Effector memory CD4-positive, alpha-beta T cell (primary cell): ENCODE data around the gene ERC2.

ENCODE experiments used
- DNase-seq, 3 donors: peaks; one replicate each; pipeline ENCODE4 v3.0.0-alpha.2; 2020
- H3K27ac ChIP-seq: 2 replicates; pipeline ENCODE4 v1.7.0; 2013; ENCODE audit warnings: mild to moderate bottlenecking, low read length, moderate library complexity; ENCODE audit not compliant: insufficient read depth, poor library complexity, severe bottlenecking
- H3K27me3 ChIP-seq: replicated peaks from 2 replicates; pipeline ENCODE4 v1.7.0; 2013; ENCODE audit warnings: mild to moderate bottlenecking, low read length; ENCODE audit not compliant: insufficient read depth, control insufficient read depth, poor library complexity, severe bottlenecking
- H3K36me3 ChIP-seq: 2 replicates; pipeline ENCODE4 v1.7.0; 2013; ENCODE audit warnings: mild to moderate bottlenecking, low read length, moderate library complexity; ENCODE audit not compliant: control insufficient read depth, insufficient read depth
- H3K4me1 ChIP-seq: 2 replicates; pipeline ENCODE4 v1.7.0; 2013; ENCODE audit warnings: low read length, mild to moderate bottlenecking; ENCODE audit not compliant: control insufficient read depth, insufficient read depth, poor library complexity, severe bottlenecking
- H3K4me3 ChIP-seq: 2 replicates; pipeline ENCODE4 v1.7.0; 2013; ENCODE audit warnings: low read length, low read depth, mild to moderate bottlenecking; ENCODE audit not compliant: insufficient read depth, poor library complexity, severe bottlenecking
- H3K9me3 ChIP-seq: 2 replicates; pipeline ENCODE4 v1.7.0; 2013; ENCODE audit warnings: mild to moderate bottlenecking, low read length, moderate library complexity; ENCODE audit not compliant: control insufficient read depth

Gene ERC2

DNA sequence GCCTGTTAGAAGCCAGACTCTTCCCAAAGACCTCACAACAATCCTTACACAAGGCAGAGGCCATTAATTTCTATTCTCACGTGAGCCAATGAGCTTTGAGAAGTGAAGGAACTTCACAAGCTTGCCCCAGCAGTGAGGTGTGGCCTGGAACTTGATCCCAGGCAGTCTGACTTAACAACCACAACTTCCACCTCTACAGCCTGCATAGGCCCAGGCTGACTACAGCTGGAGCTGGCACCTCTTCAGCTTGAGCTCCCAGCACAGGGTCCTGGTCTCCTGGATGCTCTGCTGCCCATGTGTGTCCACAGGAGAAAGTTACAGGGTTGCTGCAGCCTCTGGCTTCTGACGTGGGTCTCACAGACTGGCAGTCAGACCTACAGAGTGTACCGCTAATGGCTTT lies 111.0 kb downstream of the ERC2 start:
- no peaks in the 10 kb centered on the region for H3K27me3 ChIP-seq
- no peak overlapping the region for H3K27ac ChIP-seq
- no peak for DNase-seq
- no peaks in the 10 kb centered on the region for H3K4me1 ChIP-seq
- no peaks in the 10 kb centered on the region for H3K9me3 ChIP-seq
- no peaks in the 10 kb centered on the region for H3K36me3 ChIP-seq
- no peak overlapping the region for H3K4me3 ChIP-seq

DNA sequence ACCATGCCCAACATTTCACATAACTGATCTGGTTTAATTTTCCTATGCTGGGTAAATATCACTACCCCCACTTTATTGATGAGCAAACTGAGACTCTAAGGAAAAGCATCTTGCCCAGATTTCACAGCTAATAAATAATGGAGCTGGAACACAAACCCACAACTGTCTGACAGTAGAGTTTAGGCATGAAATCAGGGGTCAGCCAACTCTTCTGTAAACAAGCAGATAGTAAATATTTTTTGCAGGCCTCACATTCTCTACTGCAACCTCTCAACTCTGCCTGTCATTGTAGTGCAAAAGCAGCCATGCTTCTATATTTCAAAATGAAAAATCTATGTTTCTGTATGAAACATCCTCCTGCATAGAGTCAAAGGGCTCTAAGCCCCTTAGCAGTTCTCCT lies 111.5 kb downstream of the ERC2 start:
- no peak for DNase-seq
- Histone ChIP-seq H3K27me3 (no peaks in the 10 kb centered on the region), H3K27ac (no peak overlapping the region), H3K36me3 (no peaks in the 10 kb centered on the region), H3K9me3 (no peaks in the 10 kb centered on the region), H3K4me1 (no peaks in the 10 kb centered on the region), H3K4me3 (no peak overlapping the region)

DNA sequence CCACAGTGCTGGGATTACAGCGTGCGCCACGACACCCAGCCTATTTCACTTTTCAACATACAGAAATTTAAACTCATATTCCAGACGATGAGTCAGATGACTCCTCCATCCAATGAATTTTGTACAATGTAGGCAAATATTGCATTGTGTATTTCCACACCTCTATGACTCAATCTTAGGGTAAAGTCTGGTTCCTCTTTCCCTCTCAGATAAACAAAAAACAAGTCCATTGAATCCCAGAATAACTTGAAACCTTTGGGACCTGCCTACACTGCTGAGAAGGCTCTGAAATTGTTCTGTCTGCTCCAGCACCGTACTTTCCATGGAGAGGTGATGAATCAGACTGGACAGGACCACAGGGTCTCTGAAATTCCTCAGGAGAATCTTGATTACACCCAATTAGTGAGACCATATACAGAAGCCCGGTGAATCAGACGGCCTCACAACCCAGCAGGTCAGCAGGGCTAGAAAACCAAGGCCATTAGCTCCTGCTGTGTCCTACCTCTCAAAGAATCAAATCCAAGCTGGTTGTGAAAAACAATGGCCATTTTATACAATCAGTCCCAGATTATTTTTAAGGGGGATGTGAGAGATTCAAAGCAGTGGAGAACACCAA lies 112.6 kb downstream of the ERC2 start:
- Histone ChIP-seq H3K36me3 (no peaks in the 10 kb centered on the region), H3K27me3 (no peaks in the 10 kb centered on the region), H3K4me1 (no peaks in the 10 kb centered on the region), H3K27ac (no peak overlapping the region), H3K9me3 (no peaks in the 10 kb centered on the region), H3K4me3 (no peak overlapping the region)
- no peak for DNase-seq

DNA sequence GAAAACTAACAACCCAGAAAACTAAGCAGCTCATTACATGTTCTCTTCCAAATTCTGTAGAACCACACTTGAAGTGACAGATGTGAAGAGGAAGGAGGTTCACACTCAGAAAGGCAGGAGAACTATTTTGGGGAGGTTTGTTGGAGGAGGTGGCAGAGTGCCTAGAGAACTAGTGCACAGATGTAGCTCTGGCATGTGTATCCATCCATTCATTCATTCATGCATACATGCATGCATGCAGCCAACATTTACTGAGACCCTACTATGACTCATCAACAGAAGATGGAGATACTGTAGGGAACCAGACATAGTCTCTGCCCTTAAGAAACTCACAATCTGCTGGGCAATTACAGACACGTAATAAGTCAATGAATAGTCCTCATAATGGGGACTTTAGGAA lies 116.7 kb downstream of the ERC2 start:
- H3K4me3 ChIP-seq = no peak overlapping the region
- no peaks in the 10 kb centered on the region for H3K36me3 ChIP-seq
- no peaks in the 10 kb centered on the region for H3K9me3 ChIP-seq
- H3K27ac ChIP-seq = no peak overlapping the region
- no peaks in the 10 kb centered on the region for H3K4me1 ChIP-seq
- DNase-seq = no peak
- H3K27me3 ChIP-seq = no peaks in the 10 kb centered on the region

DNA sequence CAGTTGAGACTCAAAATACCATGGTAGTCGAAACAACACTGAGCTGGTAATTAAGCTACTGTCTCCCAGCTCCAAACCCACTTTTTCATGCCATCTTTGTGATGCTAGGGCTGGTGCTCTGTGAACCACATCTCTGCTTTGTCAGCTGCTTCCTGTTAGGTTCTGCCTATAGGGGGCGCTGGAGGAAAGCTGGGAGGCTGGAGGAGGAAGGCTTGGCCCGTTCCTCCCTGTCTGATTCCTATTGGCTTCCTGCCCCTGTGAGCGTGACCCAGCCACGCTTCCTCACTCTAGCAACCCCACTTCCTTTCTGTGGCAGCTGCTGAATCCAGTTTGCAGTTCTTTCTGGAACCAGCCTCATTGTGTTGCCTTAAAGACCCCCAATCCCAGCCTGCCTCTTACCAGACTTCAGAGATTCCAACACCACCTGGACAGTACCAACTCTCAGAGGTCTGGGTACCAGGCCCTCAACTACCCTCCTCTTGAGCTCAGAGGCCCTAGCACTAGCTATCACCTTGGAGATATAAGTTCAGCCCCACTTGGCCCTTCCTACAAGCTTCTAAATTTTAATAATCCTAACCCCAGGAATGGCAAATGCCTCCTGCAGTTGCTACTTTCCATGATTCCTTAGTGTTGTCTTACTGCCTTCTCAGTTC lies 120.9 kb downstream of the ERC2 start:
- Histone ChIP-seq H3K36me3 (no peaks in the 10 kb centered on the region), H3K27me3 (no peaks in the 10 kb centered on the region), H3K9me3 (no peaks in the 10 kb centered on the region), H3K27ac (no peak overlapping the region), H3K4me1 (no peaks in the 10 kb centered on the region), H3K4me3 (no peak overlapping the region)
- no peak for DNase-seq

DNA sequence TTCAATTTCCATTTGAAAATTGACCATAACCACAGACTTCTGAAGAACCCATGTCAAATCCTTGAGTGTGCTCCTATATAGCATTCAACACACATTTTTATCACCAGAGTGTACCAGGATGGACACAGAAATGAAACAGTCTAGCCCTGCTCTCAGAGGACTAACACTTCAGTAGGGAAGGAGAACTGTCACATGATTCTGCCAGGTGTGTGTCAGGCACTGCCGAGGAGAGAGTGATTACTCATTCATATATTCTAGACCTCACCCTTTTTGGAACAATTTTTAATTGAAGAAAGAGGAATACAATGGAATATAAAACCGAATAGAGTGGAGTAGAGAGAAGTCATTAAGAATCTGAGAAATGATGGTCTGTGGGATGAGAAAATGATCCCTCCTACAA lies 125.8 kb downstream of the ERC2 start:
- Histone ChIP-seq H3K4me1 (no peaks in the 10 kb centered on the region), H3K4me3 (no peak overlapping the region), H3K27ac (no peak overlapping the region), H3K36me3 (no peaks in the 10 kb centered on the region), H3K9me3 (no peaks in the 10 kb centered on the region), H3K27me3 (no peaks in the 10 kb centered on the region)
- DNase-seq = no peak

DNA sequence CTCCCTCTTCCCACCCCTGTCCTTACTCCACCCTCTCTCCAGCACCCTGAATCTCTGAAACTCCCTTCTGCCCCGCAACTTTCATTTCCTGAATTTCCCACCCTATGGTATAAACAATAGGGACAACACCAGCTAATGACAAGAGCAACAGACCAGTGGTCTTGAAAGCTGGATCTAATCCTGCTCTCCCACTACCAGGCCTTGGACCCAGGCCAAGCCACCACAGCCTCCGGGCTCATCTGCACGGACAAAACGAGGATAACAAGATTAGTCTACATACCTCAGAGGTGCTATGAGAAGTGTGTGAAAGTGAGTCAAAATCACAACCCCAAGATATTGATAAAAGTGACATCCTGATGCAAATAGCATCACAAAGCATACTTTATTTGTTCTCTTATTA lies 128.6 kb downstream of the ERC2 start:
- DNase-seq = no peak
- no peak overlapping the region for H3K4me3 ChIP-seq
- H3K9me3 ChIP-seq = no peaks in the 10 kb centered on the region
- no peaks in the 10 kb centered on the region for H3K27me3 ChIP-seq
- no peaks in the 10 kb centered on the region for H3K4me1 ChIP-seq
- no peaks in the 10 kb centered on the region for H3K36me3 ChIP-seq
- H3K27ac ChIP-seq = no peak overlapping the region

DNA sequence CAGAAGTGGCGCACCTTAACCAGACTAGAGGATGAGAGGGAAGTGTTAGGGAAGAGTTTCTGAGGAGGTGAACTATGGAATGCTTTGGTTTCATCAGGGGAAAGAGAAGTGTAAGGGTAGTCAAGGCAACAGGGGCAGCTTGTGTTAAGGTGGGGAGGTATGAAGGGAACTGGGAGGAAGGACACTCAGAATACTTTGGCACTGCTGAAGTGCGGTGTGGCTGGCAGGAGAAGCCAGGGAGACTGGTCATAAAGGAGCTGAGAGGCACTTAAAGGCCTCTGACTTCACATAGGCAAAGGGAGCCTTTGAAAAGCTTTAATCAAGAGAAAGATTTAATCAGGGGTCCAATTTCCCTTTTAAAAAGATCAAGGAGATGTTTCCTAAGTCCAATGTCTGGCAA lies 129.0 kb downstream of the ERC2 start:
- Histone ChIP-seq H3K36me3 (no peaks in the 10 kb centered on the region), H3K9me3 (no peaks in the 10 kb centered on the region), H3K27ac (no peak overlapping the region), H3K4me3 (no peak overlapping the region), H3K4me1 (no peaks in the 10 kb centered on the region), H3K27me3 (no peaks in the 10 kb centered on the region)
- no peak for DNase-seq

DNA sequence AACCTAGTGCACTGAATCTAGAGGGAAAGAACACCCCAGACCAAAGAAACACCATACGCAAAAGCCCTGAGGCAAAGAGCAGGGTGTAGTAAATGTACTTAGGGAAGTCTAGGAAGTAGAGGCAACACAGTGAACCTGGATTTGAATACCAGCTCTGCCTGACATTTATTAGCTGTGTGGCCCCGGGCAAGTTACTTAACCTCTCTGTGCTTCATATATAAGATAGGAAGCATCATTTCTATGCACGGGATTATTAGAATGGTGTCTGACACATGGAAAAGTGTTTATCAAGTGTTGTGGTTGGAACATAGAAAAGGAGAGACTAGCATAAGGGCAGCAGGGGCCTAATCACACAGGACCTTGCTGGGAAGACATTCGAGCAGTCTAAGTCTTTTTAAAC lies 132.2 kb downstream of the ERC2 start:
- Histone ChIP-seq H3K27ac (no peak overlapping the region), H3K4me1 (no peaks in the 10 kb centered on the region), H3K9me3 (no peaks in the 10 kb centered on the region), H3K4me3 (no peak overlapping the region), H3K36me3 (no peaks in the 10 kb centered on the region), H3K27me3 (no peaks in the 10 kb centered on the region)
- DNase-seq = no peak

DNA sequence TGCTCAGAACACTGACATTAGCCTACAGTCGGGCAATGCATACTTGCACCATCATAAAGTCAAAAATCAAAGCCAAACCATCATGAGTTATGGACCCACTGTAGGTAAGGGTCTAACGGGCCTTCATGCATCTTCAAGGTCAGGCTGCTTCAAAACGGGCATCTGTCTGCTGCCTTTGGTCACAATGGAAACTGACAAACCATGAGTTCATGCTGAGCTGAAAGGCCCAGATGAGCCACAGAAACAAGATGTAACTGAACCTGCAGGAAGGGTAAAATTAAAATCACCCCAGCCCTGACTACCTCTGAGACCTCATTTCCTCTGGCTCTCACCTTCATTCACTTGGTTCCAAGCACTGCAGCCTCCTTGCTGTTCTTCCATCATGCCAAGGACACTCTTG lies 143.8 kb downstream of the ERC2 start:
- H3K36me3 ChIP-seq = no peaks in the 10 kb centered on the region
- no peak for DNase-seq
- H3K4me3 ChIP-seq = no peak overlapping the region
- no peaks in the 10 kb centered on the region for H3K27me3 ChIP-seq
- H3K27ac ChIP-seq = no peak overlapping the region
- no peaks in the 10 kb centered on the region for H3K4me1 ChIP-seq
- no peaks in the 10 kb centered on the region for H3K9me3 ChIP-seq
